DMS114 treated with DMSO at 0.1 percent for 48 hours (cell line): ENCODE data around the gene NKAIN1.

Experiments used
- DNase-seq: peaks from one replicate; lab custom pipeline; 2025; ENCODE audit not compliant: unreplicated experiment; lab: John Stamatoyannopoulos, UW

NKAIN1 gene

GRCh38 chr1:31234123-31234708 lies 5.5 kb downstream of the NKAIN1 start:
- DNase-seq, result no peak

- DNase-seq, result no peak
These were observed 7.0 kb downstream of the NKAIN1 start for GRCh38 chr1:31232689-31233088.

DNA sequence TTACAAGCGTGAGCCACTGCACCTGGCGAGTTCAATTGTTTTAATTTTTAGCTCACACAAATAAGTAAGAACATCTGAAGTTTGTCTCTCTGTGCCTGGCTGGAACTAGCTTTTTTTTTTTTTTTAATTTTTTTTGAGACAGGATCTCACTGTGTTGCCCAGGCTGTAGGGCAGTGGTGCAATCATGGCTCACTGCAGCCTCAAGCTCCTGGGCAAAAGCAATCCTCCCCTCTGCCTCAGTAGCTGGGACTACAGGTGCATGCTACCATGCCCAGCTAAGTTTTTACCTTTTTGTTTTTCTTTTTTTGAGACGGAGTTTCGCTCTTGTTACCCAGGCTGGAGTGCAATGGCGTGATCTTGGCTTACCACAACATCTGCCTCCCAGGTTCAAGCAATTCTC lies 7.9 kb downstream of the NKAIN1 start:
- no peak for DNase-seq

DNA sequence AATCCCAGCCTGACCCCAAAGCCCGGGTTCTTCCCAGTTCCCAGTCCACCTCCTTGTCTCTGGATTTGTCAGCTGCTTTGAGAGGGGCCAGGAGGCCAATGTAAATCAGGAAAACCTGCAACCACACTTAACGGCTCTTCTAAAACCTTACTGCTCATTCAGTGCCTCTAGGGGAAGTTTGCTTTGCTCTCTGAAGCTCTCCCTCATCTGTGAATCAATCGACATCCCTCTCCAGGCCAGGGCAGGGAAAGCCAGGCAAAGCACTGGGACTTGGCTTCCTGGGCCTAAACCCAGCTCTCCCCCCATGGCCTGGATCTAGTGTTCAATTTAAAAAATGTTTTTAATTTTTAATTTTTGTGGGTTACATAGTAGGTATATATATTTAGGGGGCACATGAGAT lies 9.3 kb downstream of the NKAIN1 start:
- DNase-seq, result no peak

GRCh38 chr1:31228986-31229385 lies 10.7 kb downstream of the NKAIN1 start:
- DNase-seq, result no peak

DNA sequence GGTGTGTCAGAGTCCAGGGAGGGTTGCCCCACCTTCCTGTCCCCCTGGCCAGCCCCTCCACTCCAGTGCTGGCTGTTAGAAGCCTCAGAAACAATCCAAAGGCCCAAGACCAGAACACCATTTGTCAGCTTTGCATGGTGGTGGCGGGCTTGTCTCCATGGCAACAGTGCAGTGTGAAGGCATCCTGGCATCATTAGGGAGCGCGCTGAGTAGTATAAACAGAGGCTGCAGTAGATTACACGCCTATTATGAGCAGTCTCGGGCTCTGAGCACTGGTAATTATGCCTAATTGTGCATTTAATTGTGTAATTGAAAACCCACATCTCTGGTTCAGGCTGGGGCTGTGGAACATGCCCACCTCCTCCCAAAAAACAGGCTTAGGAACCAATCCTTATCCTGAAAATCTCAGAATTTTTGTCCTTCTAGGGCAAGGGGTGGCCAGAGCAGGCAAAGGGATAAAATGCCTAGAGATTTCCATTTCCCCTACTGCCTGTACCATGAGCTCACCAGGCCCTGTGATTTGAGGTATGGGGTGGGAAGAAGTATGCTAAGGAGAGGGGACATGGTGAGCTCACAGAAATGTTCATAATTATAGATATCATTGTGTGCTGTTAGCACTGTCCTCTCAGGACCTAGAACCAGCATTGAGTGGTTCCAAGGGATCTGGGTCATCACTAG lies 11.7 kb downstream of the NKAIN1 start:
- DNase-seq, result no peak

DNA sequence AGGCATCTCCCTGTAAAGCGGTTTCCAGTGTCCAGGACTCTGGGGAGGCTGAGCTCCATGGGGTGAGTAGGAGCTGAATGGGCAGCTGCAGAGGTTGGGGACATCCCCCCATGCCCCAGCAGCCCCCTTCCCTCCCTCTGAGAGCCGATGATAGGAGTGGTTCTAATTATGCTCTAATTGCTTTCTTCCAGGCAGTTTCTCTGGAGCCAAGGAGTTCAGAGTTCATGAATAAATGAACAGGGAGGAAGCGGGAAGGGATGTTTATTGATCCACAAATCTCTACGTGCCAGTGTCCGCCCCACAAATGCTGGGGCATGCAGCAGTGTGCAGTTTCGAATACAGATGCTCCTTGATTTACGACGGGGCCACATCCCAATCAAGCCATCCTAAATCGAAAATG lies 15.6 kb downstream of the NKAIN1 start:
- no peak for DNase-seq

- no peak for DNase-seq
These were observed 17.5 kb downstream of the NKAIN1 start for GRCh38 chr1:31222176-31222575.

DNA sequence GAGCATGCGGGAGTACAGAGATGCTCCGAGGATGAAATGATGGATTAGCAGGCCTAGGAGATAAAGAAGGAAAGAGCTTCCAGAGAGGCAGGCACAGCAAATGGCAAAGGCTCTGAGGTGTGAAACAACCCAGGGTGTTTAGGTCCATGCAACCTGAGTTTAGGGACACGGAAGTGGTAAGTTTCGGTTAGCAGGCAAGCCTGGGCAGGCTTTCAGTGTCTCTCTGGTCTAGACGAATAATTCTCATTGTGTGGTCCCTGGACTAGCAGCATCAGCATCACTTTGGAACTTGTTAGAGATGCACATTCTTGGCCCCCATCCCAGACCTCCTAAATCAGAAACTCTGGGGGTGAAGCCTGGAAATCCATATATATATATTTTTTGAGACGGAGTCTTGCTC lies 18.6 kb downstream of the NKAIN1 start:
- DNase-seq, result no peak

DNA sequence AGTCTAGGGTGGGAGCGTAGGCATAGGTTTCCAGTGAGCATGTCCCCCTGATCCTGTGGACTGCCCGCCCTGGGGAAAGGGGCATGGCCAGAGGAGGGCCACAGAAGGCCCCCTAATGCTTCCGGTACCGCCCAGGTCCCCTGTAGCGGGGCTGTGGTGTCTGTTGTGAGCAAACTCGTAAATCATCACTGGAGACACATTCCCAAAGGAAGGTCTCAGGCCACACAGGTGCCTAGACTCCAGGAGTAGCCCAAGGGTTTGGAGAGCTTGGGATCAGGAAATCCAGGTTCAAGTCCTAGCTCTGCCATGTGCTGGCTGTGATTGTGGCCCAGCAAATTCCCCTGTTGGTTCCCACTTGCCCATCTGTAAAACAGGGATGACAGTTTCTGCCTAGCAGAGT lies 20.2 kb downstream of the NKAIN1 start:
- DNase-seq, result no peak

- DNase-seq, result no peak
These were observed 21.0 kb downstream of the NKAIN1 start for GRCh38 chr1:31218705-31219104.

GRCh38 chr1:31216016-31216415 lies 23.7 kb downstream of the NKAIN1 start:
- DNase-seq, result no peak

- DNase-seq, result no peak
These were observed 24.6 kb downstream of the NKAIN1 start for GRCh38 chr1:31215065-31215570.

- no peak for DNase-seq
These were observed 25.2 kb downstream of the NKAIN1 start for GRCh38 chr1:31214316-31215064.

DNA sequence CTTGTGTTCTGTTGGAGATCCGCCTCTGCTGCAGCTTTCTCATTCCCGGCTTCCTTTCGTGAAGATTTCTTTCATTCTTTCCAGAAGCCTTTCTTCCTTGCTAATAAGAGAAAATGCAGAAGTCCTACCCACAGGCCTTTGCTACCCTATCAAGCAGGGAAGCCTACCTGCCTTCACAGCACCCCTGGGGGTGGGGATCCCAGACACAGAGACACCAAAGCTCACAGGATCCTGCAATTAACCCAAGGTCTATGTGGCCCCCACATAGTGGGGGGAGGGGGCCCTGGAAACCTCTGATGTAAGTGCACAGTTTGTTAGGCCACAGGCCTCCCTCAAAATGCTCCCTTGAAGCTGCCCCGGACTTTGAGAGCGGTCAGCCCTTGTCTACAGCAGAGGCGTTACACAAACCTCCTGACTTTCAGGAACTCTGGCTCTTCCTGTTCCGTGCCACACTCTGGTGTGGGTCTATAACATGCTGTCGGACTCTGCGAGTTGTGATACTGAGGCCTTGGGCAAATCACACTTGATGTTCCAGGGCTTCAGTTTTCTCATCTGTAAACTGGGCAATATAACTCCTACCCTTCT lies 31.2 kb downstream of the NKAIN1 start:
- DNase-seq, result no peak

- no peak for DNase-seq
These were observed 32.1 kb downstream of the NKAIN1 start for GRCh38 chr1:31207569-31207968.

- DNase-seq, result no peak
These were observed 32.6 kb downstream of the NKAIN1 start for GRCh38 chr1:31207046-31207445.

DNA sequence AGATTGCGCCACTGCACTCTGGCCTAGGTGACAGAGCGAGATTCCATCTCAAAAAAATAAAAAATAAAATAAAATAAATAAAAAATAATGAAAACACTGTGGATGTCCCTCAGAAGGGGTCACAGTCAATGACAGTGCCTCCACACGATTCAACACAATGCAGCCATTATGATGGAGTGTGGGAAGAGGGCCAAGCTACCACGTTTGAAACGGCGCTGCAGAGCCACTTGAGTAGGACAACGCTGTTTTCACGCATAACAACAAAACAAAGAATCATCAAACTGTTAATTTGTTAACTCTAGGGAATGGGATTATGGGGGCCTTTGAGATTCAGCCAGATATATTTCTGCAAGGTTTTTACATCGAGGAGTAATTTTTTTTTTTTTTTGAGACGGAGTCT lies 36.5 kb downstream of the NKAIN1 start:
- no peak for DNase-seq

GRCh38 chr1:31201931-31202360 lies 37.7 kb downstream of the NKAIN1 start:
- DNase-seq, result no peak

GRCh38 chr1:31199949-31200348 lies 39.7 kb downstream of the NKAIN1 start:
- no peak for DNase-seq

DNA sequence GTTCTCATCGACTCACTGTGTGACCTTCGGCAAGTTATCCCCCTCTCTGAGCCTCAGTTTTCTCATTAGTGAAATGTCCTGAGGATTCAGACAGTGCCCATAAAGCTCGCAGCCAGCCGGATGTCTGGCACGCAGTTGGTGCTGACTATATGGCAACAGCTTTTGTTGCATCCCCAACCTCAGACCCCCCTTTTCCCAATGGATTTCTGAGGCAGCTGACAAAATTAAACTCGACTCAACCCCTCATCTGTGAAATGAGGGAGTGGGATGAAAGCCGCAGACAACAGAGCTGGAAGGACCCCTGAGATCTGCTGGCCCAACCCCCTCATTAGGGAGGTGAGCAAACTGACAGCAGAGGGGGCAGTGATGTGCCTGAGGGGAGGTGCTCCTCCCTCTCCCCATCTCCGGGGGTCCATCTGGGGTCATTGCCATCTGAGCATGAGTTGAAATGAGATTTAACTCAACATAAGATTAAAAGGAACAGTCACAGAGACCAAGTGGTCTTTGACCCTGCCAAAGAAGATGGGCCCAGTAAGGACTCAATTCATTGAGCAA lies 40.4 kb downstream of the NKAIN1 start:
- no peak for DNase-seq
